ACC112 (cell line): ENCODE results near the gene COPS8.

Experiments
- H2AFZ ChIP-seq: fragments of 200-600 bp; sonication (generic); one replicate; pipeline ENCODE4 v1.6.0; 2017; ENCODE audit warnings: antibody characterized with exemption, low read length; ENCODE audit not compliant: unreplicated experiment
- H3K27ac ChIP-seq: fragments of 200-600 bp; sonication (generic); 2 replicates; pipeline ENCODE4 v1.5.1; 2014; ENCODE audit warnings: low read depth, mild to moderate bottlenecking, antibody characterized with exemption, low read length, moderate library complexity
- H3K27me3 ChIP-seq: fragments of 200-600 bp; sonication (generic); 2 replicates; pipeline ENCODE4 v1.6.1; 2014; ENCODE audit warnings: mild to moderate bottlenecking, antibody characterized with exemption, low read length, moderate library complexity, mixed read lengths; ENCODE audit not compliant: insufficient read depth
- H3K36me3 ChIP-seq: fragments of 200-600 bp; sonication (generic); 2 replicates; pipeline ENCODE4 v1.6.1; 2016; ENCODE audit warnings: mild to moderate bottlenecking, antibody characterized with exemption, low read length, moderate library complexity, mixed read lengths; ENCODE audit not compliant: insufficient read depth
- H3K4me1 ChIP-seq: fragments of 200-600 bp; sonication (generic); one replicate; pipeline ENCODE4 v1.6.1; 2016; ENCODE audit warnings: low read length, mixed read lengths; ENCODE audit not compliant: insufficient read depth, unreplicated experiment, control insufficient read depth
- H3K4me3 ChIP-seq: fragments of 200-600 bp; sonication (generic); 2 replicates; pipeline ENCODE4 v1.5.1; 2014; ENCODE audit warnings: mild to moderate bottlenecking, low read depth, low read length
- H3K79me2 ChIP-seq: fragments of 200-600 bp; sonication (generic); one replicate; pipeline ENCODE4 v1.6.0; 2016; ENCODE audit warnings: low read length; ENCODE audit not compliant: control insufficient read depth, unreplicated experiment, insufficient read depth

COPS8 gene

GRCh38 chr2:237132799-237133198 is 47.1 kb downstream of the COPS8 start:
- Histone ChIP-seq H3K27me3 (no peaks in the 10 kb centered on the region), H3K79me2 (no peaks in the 10 kb centered on the region), H3K27ac (no peak overlapping the region), H2AFZ (no peak overlapping the region), H3K36me3 (peaks cover 4% of the 10 kb centered on the region; the same call in 1 of the 2 replicates), H3K4me1 (peaks cover 13% of the 10 kb centered on the region), H3K4me3 (no peak overlapping the region)

DNA sequence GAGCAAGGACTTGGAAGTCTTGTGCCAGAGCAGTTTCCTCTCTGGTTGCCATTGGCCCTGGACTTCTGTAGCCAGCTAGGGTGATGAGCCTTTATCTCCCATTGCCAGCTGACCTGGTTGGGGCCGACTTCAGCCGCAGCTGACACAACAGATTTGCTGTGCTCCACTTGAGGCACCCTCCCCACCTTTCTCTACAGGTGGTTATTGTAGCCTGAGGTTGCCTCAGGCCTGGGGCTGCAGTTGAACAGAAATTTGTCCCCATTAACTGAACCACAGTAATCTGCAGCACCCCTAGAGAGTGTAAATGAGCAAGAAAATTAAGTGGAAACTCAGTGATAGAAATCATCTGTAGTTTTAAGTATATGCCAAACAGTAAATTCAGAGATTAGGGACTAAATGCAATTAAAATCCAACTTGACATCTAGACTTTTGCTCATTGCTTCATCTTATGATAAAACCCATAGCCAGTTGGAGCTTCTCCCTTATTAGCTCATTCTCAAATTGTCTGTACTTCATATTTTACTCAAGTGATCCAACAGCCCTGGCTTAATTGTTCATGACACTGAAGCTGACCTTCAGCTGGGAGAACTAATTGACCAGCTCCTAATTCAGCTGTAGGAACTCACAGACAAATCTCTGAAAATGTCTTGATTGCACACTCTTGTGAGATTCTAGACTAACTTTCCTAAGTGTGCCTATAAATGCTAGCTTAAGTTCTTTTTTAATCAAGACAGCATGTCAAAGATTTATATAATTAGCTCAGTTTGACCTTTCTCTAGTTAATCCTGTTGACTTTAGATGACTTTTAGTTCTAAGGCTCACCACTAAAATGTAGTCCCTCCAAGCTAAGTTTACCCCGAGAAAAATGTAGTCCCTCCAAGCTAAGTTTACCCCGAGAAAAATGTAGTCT is 48.9 kb downstream of the COPS8 start:
- Histone ChIP-seq H3K4me1 (no peaks in the 10 kb centered on the region), H2AFZ (peak overlapping the region; percentile 18), H3K4me3 (no peak overlapping the region), H3K79me2 (no peaks in the 10 kb centered on the region), H3K27ac (no peak overlapping the region), H3K27me3 (no peaks in the 10 kb centered on the region), H3K36me3 (peaks cover 4% of the 10 kb centered on the region; the same call in 1 of the 2 replicates)

DNA sequence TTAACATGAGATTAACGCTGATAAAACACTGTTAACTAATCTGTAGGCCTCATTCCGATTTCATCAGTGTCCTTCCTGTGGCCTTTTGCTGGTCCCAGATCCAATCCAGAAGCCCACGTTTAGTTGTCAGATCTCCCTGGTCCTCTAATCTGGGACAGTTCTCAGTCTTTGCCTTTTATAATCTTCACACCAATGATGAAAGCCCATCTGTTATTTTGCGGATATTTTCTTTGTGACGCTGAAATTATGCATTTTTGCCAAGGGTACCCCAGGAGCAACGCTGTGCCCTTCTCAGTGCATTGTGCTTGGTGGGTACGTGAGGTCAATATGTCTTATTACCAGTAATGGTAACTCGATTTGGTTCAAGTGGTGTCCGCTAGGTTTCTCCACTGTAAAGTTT is 51.1 kb downstream of the COPS8 start:
- Histone ChIP-seq H2AFZ (no peak overlapping the region), H3K79me2 (no peaks in the 10 kb centered on the region), H3K4me1 (peaks cover 12% of the 10 kb centered on the region), H3K36me3 (peaks cover 4% of the 10 kb centered on the region; the same call in 1 of the 2 replicates), H3K4me3 (no peak overlapping the region), H3K27ac (no peak overlapping the region), H3K27me3 (no peaks in the 10 kb centered on the region)

DNA sequence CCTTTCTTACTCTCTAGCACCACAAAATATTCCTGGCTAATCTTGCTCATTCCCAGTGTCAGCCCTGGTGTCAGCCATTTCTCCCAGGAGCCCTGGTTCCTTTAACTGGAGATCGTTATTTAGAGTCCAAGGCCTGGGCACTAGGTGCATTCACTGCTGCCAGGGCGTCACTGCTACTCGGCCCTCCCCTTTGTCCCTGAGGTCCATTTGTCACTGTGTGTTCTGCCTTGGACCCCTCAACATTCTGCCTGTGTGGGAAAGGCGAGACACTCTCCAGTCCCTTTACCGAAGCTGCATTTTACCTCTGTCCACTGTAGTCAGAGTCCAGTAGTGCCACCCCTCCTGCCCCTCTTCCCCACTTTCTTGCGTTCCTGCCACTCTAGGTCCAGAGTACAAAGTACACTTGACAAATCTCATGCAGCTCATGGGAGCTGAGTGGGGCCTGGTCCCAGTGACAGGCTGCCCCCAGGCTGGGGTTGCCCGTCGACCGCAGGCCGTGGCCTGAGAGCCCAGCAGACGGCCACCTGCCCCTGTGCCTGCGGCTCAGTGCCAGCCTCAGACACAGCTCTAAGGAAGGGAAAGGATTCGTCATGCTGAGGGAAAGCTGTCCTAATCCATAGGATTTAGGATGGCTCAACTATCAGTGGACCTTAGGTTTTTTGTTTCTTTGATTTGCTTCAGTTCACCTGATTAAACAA is 52.1 kb downstream of the COPS8 start:
- Histone ChIP-seq H3K4me1 (peaks cover 22% of the 10 kb centered on the region), H2AFZ (no peak overlapping the region), H3K36me3 (peaks cover 4% of the 10 kb centered on the region; the same call in 1 of the 2 replicates), H3K27me3 (no peaks in the 10 kb centered on the region), H3K79me2 (no peaks in the 10 kb centered on the region), H3K27ac (0 out of 2 replicates have a peak overlapping the region, but pooled peaks have one; percentile 2), H3K4me3 (no peak overlapping the region)

GRCh38 chr2:237139123-237139675 is 53.5 kb downstream of the COPS8 start:
- Histone ChIP-seq H3K79me2 (no peaks in the 10 kb centered on the region), H2AFZ (no peak overlapping the region), H3K27ac (no peak overlapping the region), H3K27me3 (no peaks in the 10 kb centered on the region), H3K36me3 (no peaks in the 10 kb centered on the region), H3K4me1 (peaks cover 35% of the 10 kb centered on the region), H3K4me3 (no peak overlapping the region)

- Histone ChIP-seq H3K27ac (peak overlapping the region; percentile 100), H3K79me2 (no peaks in the 10 kb centered on the region), H2AFZ (no peak overlapping the region), H3K4me3 (no peak overlapping the region), H3K36me3 (peaks cover 3% of the 10 kb centered on the region; the same call in 1 of the 2 replicates), H3K27me3 (no peaks in the 10 kb centered on the region), H3K4me1 (peaks cover 39% of the 10 kb centered on the region)
These were observed 55.1 kb downstream of the COPS8 start for GRCh38 chr2:237140689-237141285.

DNA sequence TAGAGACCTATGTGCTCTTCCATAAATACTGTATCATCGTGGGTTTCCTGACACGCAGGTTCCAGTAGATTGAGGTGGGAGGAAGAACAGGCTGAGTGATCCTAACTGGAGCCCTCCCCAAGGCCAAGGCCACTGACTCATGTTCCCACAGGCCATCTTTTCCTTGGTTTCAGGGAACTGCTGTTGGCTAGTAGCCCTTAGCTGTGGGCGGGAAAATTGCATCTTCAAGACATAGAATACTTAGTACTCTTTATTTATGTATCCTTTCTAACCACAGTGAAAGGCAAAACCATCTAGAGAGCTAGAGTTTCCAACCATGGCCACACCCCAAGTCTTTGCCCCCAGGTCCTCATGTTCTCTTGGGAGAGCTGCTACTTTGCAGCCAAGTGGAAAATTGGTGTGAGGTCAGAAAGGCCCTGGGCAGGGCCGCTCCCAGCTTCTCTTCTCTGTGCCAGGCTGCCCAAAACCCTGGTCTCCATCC is 55.9 kb downstream of the COPS8 start:
- no peak overlapping the region for H2AFZ ChIP-seq

GRCh38 chr2:237143118-237143517 is 57.4 kb downstream of the COPS8 start:
- Histone ChIP-seq H3K4me3 (no peak overlapping the region), H3K4me1 (peaks cover 39% of the 10 kb centered on the region), H3K27ac (peak overlapping the region; percentile 100), H3K79me2 (no peaks in the 10 kb centered on the region), H2AFZ (peak overlapping the region; percentile 25), H3K27me3 (no peaks in the 10 kb centered on the region), H3K36me3 (peaks cover 14% of the 10 kb centered on the region)

More for the DNA sequence above, 55.9 kb downstream of the COPS8 start:
- Histone ChIP-seq H3K36me3 (peaks cover 9% of the 10 kb centered on the region), H3K27ac (peak overlapping the region; percentile 100), H3K4me3 (no peak overlapping the region), H3K27me3 (no peaks in the 10 kb centered on the region), H3K4me1 (peaks cover 39% of the 10 kb centered on the region), H3K79me2 (no peaks in the 10 kb centered on the region)

DNA sequence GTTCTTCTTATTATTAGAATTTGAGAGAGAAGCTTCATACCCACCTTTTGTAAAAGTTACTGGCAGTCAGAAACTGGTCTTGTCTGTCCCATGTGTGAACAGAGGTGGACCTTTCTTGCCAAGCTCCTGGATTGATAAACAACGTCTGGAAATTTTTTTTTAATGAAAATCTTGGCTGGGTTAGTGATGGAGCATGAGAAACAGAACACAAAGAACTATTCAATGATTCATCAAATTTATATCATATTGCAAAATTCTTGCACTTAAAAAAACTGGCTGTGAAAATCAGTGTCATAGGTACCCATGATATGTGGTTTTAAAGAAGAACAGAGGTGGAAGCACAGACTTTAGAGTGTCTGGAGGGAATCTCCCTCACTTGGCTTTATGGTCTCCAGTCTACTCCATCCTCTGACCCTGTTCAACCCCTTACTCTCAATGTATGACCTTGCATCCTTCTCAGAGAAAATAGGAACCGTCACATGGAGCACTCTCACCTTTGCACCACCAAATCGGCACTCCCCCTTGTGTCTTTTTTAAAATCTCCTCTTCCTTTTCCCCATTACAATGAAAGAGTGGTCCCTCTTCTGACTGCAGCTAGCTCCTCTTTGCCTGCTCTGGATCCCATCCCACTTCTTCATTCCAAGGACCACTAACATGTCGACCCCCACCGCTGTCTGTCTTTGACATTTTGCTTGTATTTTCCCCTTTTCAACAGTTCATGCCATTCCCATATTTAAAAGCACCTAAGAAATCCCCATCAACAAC is 58.2 kb downstream of the COPS8 start:
- Histone ChIP-seq H3K4me1 (peaks cover 39% of the 10 kb centered on the region), H3K79me2 (no peaks in the 10 kb centered on the region), H2AFZ (peak overlapping the region; percentile 25), H3K27me3 (no peaks in the 10 kb centered on the region), H3K36me3 (peaks cover 14% of the 10 kb centered on the region), H3K27ac (peak overlapping the region; percentile 100), H3K4me3 (no peak overlapping the region)
